Measurements from ENCODE around the gene ERAS.

GRCh38 chrX:48814722-48815121 lies 11.6 kb upstream of the ERAS start:
- TF ChIP-seq CTCF (conservative IDR thresholded peaks at IDR 0.05; ENCODE audit: low read depth in 2 of 2) (no peak), POLR2AphosphoS5 (IDR thresholded peaks at IDR 0.05; ENCODE audit: low read depth) (no peak), JUNB (IDR thresholded peaks at IDR 0.05; ENCODE audit: unreplicated experiment) (no peak), EZH2 (IDR thresholded peaks at IDR 0.05; ENCODE audit: low read depth, unreplicated experiment) (no peak), CREB1 (CRISPR knock-in tag; IDR thresholded peaks at IDR 0.05; ENCODE audit: low read depth) (no peak), NANOG (IDR thresholded peaks at IDR 0.05; ENCODE audit: borderline replicate concordance) (no peak), EZH2phosphoT487 (IDR thresholded peaks at IDR 0.05; ENCODE audit: unreplicated experiment) (no peak)
